Measurements from ENCODE around the gene LLCFC1.

DNA sequence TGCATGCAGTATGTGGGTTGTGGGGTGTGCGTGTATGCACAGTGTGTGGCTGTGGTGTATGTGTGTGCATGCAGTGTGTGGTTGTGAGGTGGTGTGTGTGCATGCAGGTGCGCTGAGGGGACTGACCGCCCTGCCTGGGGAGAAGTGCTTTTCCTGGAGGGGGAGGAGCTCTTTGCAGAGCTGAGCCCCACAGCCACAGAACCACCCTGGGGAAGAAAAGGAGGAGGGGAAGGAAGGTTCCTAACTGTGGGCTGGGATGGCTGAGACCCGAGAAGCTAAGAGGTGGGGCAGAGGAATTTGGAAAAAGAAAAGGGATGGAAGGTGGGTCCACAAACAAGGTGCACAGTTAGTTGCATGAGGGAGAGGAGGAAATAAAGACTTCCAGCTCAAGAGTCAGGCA lies 5.7 kb upstream of the LLCFC1 start, which contains the start of gene TRPV5:
- TF ChIP-seq EZH2 (IDR thresholded peaks at IDR 0.05; ENCODE audit: insufficient read depth, poor library complexity, severe bottlenecking) (no peak), EZH2phosphoT487 (IDR thresholded peaks at IDR 0.05; ENCODE audit: insufficient read depth, low read depth) (no peak)

Measured in GM23248 (cell line).